GM21526 (cell line): ENCODE data around the gene ENTPD8.
"Not testable (repeated sequence)": the region's sequence is repeated elsewhere in the genome, so short reads cannot be mapped to it uniquely, and the experiment has no call there.

Experiments used
- ATAC-seq: cut with Tn5 transposase; IDR thresholded peaks from one replicate; pipeline ENCODE4 v1.9.1; 2021; ENCODE audit warnings: moderate library complexity; ENCODE audit not compliant: unreplicated experiment, low FRiP score

Gene ENTPD8

DNA sequence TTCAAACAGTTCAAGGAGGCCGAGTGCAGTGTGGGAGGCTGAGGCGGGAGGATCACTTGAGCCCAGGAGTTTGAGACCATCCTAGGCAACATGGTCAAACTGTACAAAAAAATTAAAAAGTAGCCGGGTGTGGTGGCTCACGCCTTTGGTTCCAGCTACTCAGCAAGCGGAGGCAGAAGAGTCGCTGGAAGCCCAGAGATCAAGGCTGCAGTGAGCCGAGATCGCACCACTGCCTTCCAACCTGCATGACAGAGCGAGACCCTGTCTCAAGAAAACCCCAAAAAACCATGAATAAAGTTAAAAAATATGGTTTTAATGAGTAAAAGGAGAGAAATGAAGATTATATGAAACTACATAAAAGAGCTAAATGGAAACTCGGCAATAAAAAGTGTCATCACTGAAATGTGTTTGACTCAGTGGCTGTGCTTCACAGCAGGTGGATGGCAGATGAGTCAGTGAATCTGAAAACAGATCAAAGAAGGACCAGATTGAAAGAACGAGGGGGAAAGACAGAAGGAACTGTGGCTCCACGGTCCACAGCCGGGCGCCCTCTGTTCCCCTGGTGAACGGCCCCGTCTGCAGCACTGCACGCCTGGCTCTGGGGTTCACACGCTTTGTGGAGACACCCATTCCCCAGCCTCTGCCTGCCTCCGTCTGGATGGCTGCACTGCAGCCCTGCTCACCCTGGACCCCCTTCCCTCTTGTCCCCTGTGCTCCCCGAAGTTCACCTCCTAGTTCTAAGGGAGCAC, 43.3 kb downstream of the ENTPD8 start:
- ATAC-seq, result no peak

- no peak for ATAC-seq
These were observed 44.4 kb downstream of the ENTPD8 start for GRCh38 chr9:137396634-137397367.

DNA sequence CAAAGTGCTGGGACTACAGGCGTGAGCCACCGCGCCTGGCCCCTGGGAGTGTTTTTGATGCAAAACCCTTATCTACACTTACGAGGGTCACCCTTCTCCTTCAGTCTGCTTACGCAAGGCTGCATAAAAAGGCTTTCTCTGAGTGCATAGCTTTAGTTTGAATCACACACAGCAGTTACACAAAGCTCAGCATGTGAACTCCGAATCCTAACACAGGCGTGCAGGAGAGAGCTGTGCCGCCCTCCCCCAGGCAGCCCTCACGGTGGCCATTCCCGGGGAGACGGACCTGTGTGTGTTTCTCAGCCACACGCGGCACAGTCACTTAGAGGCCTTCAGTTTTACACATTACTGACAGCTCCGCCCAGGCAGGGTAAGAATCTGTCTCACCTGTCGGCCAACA, 44.9 kb downstream of the ENTPD8 start:
- no peak for ATAC-seq

GRCh38 chr9:137395666-137396010, 45.5 kb downstream of the ENTPD8 start:
- ATAC-seq, result no peak

GRCh38 chr9:137394866-137395665, 46.1 kb downstream of the ENTPD8 start:
- no peak for ATAC-seq

GRCh38 chr9:137393176-137394150, 47.7 kb downstream of the ENTPD8 start:
- ATAC-seq, result no peak

- no peak for ATAC-seq
These were observed 48.7 kb downstream of the ENTPD8 start for GRCh38 chr9:137392232-137393007.

GRCh38 chr9:137391411-137391754, 49.8 kb downstream of the ENTPD8 start:
- ATAC-seq, result no peak

GRCh38 chr9:137390553-137391410, 50.4 kb downstream of the ENTPD8 start:
- no peak for ATAC-seq

GRCh38 chr9:137389428-137389746, 51.8 kb downstream of the ENTPD8 start:
- no peak for ATAC-seq

DNA sequence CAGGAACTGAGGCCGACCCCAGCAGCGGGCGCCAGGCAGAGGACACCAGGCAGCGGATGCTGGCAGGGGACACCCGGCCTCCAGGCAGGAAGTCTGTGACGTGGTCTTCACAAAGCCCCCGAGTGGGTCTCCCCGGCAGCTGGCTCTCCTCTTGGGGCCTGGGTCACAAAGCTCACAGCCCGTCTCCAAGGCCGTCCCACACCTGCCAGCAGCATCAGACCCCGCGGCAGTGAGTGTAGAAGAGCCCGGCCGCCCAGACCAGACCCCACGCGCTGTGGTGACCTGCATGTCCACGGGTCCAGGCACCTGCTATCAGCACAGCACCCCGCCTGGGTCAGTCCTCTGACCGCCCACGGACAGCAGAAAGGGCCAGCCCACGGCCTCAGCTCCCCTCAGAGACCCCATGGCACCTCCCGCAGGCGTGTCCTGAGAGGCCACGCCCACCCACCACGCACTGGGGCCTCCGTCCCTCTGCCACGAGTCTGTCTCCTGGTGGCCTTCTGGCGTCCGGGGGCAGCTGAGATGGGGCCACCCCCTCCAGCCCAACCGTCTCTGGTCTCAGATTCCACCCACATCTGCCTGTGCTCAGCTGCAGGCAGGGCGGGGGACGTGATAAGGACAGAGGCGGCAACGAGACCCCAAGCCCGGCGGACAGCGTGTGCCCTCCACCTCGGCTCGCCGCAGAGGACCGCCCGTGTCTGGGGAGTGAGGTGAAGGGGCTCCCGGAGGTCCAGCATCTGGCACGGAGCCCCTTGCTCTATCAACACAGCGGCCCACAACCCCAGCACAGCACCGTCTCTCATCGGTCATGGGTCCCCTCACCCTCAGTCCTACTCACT, 52.3 kb downstream of the ENTPD8 start:
- ATAC-seq, result no peak

DNA sequence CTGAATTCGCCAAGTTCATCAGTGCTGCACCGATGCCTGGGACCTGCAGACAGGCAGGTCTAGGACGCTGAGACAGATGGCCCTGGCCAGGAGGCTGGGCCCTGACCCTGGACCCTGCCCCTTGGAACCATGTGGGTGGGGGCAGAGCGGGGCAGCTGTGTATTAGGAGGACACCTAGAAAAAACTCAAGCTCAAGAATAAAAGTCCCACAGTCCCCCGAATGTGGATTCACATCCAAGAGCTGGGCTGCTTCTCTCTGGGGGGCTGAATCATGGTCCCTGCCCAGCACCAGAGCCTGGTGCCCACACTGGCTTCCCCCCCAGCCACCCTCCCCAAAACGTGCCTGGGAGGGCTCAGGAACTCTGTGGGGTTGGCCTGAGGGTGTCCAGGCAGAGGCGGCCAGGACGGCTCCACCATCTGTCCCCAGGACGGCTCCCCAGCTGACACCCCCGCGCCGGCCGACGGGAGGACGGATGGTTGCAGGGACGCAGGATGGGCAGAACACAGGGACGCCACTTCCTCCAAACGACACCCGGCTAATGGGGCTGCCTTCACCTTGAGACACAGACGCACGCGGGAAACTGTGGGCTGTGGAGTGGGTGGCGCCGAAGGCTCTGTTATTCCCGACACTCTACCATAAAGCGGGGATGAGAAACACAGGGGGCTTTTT, 53.1 kb downstream of the ENTPD8 start:
- ATAC-seq, result no peak

- ATAC-seq, result no peak
These were observed 53.9 kb downstream of the ENTPD8 start for GRCh38 chr9:137387114-137387890.

- not testable (repeated sequence) for ATAC-seq
These were observed 54.5 kb downstream of the ENTPD8 start for GRCh38 chr9:137386507-137387113.

DNA sequence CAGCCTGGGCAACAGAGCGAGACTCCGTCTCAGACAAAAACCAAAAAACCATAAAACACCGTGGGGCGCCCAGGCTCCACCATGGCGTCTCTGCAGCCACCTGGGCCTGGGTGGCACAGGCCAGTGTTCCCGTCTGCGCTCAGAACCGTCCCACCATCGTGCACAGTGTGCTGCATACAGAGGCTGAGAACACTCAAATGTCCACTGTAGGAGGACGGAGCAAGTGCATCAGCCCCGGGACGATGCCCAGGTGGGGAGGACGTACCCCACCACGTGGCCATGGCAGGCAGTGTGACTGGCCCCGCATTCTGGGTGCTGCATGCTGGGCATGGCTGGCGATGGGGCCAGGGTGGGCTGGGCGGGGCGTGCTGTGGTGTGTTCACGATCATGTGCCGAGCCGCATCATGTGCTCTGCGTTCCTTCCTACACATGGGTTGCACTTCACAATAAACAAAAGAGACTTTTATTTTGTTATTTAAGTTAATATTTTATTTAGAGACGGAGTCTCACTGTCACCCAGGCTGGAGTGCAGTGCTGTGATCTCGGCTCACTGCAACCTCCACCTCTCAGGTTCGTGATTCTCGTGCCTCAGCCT, 56.0 kb downstream of the ENTPD8 start:
- ATAC-seq, result no peak
